ENCODE measurements around the gene LRFN3.
"Not testable (repeated sequence)": the region's sequence is repeated elsewhere in the genome, so short reads cannot be mapped to it uniquely, and the experiment has no call there.

Gene LRFN3, protein sequence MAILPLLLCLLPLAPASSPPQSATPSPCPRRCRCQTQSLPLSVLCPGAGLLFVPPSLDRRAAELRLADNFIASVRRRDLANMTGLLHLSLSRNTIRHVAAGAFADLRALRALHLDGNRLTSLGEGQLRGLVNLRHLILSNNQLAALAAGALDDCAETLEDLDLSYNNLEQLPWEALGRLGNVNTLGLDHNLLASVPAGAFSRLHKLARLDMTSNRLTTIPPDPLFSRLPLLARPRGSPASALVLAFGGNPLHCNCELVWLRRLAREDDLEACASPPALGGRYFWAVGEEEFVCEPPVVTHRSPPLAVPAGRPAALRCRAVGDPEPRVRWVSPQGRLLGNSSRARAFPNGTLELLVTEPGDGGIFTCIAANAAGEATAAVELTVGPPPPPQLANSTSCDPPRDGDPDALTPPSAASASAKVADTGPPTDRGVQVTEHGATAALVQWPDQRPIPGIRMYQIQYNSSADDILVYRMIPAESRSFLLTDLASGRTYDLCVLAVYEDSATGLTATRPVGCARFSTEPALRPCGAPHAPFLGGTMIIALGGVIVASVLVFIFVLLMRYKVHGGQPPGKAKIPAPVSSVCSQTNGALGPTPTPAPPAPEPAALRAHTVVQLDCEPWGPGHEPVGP

DNA sequence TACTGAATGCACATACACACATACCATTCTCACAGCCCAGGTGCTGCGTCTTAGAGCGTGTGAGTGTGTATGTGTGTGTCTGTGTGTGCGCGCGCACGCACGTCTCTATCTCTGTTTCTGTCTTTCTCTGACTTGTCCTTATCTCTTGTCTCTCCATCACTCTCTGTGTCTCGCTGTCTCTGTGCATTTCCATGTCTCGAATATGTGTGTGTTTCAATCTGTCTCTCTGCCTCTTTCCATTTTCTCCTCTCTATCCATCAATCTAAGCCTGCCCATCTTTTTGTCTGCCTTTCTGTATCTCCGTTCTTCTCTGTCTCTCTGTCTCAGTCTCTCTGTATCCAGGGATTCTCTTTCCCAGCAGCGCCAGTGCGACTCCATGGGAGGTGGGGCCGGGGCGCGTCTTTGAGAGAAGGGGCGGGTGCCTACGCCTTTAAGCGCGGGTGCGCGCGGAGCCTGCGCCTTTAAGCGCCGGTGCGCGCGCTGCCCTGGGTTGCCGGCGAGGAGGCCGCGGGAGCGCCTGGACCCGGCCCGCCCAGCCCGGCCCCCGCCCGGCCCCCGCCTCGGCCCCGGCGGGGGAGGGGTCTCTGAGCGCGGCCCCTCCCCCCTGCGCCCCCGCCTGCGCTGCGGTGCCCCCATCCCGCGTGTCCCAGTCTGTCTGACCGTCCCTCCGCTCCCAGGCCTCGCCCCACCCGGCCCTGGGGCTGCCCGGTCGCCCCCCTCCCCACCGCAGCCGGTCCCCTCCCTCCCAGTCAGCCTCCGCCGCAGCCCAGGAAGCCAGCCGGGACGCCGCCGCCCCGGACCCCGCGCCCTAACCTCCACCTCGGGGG lies at the start of gene LRFN3:
Gene LRFN3, plus strand, starts transcription at position 464 of the 827 bp plus-strand sequence. CDS start 3,052 bp downstream, outside the sequence.
- peak; percentile 8 for ATAC-seq
- peak; percentile 67 for DNase-seq

DNA sequence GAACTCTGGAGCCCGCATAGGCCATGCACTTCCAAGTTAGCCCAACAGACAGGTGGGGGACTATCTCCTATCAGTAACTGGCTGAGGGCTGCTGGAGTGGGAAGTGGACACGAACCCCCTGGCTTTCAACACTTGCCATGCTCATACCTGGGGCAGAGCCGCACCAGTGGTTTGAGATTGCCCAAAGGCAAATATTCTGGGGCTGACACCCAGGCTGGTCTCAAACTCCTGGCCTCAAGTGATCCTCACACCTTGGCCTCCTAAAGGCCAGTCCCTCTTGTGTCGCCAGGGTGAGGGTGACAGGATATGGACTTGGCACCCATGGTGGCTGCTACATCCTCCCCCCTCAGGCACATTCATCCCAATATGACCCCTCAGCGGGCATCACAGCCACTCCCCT lies 49.0 kb upstream of the LRFN3 start:
- no peak for ATAC-seq
- DNase-seq, result no peak

DNA sequence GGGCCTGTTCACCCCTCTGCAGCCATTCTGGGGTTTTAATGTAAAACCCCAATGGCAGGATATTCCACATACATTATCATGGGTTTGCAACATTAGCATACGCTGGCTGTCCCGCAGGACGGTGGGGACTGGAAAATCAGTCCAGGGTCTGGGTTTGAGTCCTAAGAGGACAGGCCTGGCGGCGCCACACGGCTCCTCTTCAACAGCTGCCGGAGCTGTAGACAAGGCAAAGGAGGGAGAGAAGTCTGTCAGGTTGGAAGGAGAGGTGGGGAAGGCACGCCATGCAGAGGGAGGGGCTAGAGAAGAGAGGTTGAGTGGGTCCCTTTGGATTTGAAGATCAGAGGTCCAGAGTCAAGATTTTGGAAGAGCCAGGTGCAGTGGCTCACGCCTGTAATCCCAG lies 47.8 kb upstream of the LRFN3 start:
- ATAC-seq, result no peak
- no peak for DNase-seq

DNA sequence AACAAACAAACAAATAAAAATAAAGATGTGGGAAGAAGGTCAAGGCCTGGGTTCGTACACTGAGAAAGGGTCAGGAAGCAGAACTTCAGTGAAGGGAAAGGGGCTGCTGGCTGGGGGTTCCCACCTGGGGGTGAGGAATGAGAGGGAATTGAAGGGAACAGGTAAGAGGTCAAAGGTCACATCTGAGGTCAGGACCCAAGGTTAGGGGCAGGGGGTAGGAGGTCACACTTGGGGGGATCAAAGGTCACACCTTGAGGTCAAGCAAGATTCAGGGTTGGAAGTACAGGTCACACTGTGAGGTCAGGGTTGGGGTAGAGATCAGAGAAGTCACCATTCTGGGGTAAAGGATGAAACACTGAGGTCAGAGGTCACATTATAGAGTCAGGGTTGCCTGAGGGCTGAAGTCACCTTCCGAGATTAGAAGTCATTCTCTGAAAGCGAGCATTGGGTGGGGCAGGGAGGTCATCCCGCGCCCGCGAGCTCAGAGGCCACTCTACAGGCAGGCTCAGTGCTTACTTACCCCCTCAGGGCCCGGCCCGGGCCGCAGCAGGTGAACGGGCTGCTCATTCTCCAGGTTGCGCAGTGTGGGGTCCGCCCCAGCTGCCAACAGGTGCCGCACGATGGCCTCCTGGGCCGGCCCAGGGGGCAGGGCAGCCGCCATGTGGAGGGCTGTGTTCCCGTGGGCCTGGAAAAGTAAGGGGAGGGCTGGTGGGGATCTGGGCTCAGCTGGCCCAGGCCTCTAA lies 46.6 kb upstream of the LRFN3 start:
- ATAC-seq, result no peak

DNA sequence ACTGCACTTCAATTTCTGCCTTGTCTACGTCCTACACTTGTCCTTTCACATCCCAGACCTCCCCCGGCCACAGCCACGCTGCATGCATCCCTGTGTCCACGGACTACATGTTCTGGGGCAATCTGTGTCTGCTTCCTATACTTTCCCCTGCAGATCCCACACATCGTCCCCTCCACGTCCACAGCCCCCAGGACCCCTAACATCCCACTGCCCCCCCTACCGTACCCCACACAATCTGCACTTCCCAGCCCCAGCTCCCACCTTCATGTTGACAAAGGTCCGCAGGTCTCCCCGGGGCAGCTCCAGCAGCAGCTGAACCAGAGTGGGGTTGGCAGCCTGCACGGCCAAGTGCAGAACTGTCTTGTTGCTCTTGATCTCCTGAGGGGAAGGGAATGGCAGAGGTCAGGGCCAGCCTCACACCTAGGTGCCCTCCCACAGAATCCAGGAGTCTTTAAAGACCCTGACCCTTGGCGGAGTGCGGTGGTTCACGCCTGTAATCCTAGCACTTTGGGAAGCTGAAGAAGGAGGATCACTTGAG lies 46.0 kb upstream of the LRFN3 start:
- DNase-seq, result no peak

More for the DNA sequence above, 46.6 kb upstream of the LRFN3 start:
- DNase-seq, result no peak

DNA sequence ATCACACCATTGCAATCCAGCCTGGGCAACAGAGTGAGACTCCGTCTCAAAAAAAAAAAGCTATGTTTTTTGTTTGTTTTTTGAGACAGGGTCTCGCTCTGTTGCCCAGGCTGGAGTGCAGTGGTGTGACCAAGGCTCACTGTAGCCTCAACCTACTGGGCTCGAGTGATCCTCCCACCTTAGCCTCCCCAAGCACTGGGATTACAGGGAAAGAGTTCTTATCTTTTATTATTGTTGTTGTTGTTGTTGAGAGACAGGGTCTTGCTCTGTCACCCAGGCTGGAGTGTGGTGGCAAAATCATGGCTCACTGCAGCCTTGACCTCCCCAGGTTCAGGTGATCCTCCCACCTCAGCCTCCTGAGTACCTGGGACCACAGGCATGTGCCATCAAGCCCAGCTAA lies 44.4 kb upstream of the LRFN3 start:
- not testable (repeated sequence) for ATAC-seq, DNase-seq

More for the DNA sequence above, 46.0 kb upstream of the LRFN3 start:
- ATAC-seq, result no peak

DNA sequence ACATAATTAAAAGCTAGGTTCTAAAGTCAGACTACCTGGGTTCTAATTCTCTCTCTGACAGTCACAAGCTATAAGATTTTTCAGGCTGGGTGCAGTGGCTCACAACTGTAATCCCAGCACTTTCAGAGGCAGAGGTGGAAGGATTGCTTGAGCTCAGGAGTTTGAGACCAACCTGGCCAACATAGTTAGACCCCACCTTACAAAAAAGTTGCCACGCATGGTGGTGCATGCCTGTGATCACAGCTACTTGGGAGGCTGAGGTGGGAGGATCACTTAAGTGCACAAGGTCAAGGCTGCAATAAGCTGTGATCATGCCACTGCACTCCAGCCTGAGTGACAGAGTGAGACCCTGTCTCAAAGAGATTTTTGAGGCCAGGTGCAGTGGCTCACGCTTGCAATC lies 41.8 kb upstream of the LRFN3 start:
- no peak for DNase-seq
- ATAC-seq, result no peak

DNA sequence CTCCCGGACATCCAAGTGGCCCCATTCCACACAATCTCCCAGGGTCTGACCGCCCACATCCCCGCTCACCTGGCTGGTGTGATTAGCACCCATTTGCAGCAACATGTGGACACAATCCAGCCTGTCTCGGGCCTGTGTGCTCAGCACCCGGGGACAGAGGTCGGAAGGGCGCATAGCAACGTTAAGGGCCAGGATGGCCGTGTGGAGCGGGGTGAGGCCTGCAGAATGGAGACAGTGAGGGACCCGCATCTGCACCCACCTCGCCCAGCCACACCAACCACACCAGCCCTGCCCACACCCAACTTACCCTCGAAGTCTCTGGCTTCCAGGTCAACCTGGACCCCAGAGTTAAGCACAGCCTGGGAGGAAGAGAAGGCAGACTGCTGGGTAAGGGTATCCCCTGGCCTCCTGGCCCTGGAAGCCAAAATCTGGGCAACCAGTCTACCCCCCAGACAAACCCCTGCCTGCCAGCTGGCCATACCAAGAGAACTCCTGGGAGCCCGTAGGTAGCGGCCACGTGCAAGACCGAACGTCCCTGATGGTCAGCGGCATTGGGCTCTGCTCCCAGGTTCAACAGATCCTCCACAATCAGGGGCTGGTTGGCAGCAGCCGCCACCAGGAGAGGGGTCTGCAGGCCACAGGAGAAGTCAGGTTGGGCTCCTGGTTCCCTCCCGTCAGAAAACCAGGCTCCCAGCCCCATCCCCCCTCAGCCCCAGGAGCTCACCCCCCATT lies 40.1 kb upstream of the LRFN3 start:
- no peak for DNase-seq
- no peak for ATAC-seq

DNA sequence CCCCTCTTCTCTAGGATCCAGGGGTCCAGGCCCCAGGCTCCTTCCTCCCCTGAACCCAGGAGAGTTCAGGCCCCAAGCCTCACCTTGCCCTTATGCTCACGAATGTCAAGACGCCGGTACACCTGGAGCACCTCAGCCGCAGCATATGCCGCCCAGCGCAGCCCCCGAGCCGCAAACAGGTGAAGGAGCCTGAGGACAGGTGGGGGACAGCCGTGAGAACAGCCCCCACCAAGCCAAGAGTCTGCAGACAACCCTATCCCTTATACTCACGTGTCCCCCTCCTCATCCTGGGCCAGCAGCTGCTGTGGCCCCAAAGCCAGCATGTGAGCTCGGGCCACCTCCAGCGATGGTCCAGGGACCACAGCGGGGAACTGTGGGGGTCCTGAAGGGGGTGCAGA lies 39.5 kb upstream of the LRFN3 start:
- ATAC-seq, result no peak
- no peak for DNase-seq

DNA sequence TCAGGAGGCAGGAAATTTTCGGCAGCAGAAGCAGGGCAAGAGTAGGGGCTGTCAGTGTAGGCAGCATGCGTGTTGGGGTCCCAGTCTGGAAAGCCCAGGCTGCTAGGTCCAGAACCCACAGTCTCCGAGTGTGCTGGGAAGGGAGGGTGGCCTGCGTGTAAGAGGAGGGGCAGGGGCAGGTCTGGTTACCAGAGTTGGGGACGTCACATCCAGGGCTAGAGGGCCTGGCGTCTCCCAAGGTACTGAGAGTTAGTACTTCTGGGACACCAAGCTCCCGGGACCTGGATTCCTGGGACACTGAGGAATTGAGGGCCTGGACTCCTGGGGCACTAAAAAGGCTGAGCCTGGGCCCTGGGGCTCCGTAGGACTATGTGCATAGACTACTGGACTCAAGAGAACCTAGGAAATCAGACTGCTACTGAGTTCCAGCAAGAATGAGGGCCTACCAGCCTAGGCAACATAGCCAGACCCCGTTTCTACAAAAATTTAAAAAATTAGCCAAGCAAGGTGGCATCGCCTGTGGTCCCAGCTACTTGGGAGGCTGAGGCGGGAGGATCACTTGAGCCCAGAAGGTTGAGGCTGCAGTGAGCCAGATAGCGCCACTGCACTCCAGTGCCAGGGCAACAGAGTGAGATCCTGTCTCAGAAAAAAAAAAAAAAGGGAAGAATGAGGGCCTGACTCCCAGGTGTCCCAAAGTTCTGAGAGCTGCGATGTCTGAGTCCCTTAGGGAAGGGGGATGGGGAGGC lies 38.3 kb upstream of the LRFN3 start:
- no peak for DNase-seq

DNA sequence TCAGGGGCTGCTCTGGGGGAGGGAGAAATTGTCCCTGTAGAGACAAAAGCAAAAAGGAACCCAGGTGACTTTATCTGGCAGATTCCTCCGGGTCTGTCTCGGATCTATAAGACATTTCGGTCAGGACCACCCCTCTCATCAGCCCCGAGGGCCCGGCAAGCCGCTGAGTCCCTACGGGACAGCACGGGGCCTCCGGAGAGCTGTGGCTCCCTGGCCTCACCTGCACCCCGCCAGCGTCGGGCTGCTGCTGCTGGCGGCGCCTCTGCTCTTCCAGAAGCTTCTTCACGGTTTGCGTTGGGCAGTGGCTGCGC lies 37.7 kb upstream of the LRFN3 start:
- DNase-seq (no peak), ATAC-seq (no peak)

More for the DNA sequence above, 38.3 kb upstream of the LRFN3 start:
- ATAC-seq, result no peak

DNA sequence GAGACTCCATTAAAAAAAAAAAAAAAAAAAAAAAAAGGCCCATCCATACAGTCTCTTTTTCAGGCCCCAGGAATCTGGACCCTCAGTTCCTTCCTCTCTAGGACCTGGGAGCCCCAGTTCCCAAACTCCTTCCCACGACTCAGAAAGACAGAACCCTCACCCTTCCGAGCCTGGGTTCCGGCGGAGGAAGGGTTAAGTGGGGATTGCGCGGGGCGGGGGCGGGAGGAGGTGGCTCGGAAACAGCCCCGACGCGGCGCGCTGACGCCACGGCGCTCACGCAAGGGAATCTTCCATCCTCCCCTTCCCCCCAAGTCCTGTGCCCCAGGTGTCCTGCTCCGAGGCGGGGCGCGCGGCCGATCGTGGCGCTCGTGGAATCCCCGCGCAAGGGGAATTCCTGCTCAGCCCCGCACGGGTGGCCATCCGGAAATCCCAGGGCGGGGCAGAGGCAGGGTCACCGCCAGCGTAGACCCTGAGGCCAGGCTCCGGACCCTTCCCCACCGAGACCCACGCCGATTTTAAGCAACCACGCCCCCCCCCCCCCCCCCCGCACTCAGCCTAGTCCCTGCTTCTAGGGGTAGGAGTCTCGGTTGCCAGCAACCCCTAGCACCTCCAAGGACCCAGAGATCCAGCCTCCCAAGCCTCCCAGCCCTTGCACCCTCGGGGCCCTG lies 36.5 kb upstream of the LRFN3 start:
- ATAC-seq (peak; percentile 53), DNase-seq (peak; percentile 92)

DNA sequence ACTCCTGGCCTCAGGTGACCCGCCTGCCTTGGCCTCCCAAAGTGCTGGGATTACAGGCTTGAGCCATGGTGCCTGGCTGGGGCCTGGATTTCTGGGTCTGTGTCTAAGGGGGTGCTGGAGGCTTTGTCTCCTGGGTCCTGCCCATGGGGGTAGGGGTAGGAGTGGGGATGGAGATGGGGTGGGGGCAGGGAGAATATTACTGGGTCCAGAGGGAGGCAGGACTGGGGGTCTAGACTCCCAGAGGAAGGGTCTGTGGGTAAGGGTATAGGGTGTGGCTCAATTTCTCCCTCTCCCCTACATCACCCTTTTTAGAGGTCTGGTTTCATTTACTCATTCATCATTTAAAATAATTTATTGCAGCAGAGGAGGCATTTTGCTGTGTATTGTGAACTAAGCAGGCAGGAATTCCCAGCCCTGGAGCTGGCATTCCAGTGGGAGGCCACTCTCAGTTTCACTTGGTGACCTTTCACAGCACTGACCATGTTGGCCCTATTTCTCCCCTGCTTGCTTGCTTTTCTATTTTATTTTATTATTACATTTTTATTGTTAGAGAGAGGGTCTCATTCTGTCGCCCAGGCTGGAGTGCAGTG lies 35.0 kb upstream of the LRFN3 start:
- no peak for ATAC-seq
- no peak for DNase-seq

DNA sequence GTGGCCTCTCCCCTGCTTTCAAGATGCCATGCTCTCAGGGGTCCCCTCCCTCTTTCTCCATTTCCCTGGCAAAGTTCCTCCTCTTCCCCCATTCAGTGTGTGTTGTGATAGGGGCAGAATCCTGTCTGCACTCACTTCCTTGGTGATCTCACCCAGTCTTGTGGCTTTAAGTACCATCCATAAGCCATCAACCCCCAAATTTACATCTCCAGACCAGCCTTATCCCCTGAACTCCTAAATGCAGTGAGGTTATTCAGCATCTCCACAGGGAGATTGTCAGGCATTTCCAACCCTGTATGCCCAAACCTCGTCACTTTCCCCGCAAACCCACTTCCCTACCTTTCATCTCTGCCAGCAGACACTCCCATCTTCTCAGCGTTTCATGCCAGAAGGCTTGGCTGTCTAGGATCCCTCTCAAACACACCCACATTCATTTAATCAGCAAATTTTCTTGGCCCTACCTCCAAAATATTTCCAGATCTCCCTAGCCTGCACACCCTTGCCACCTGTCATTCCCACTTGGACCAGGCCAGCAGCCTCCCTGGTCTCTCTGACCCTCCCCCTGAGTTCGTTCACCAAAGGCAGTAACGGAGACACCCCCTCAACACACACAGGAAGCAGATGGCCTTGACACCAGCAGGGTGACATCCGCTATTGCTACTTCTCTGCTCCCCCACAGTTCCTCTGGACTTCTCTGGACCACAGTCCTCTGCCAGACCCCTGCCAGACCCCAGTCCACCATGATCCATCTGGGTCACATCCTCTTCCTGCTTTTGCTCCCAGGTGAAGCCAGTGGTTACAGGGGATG lies 34.1 kb upstream of the LRFN3 start, which contains the start of gene HCST:
Gene HCST, plus strand, starts transcription at position 676 of the 808 bp plus-strand sequence. Its CDS starts 65 bp downstream, at position 741.
- DNase-seq (peak; percentile 60), ATAC-seq (peak; percentile 10)

DNA sequence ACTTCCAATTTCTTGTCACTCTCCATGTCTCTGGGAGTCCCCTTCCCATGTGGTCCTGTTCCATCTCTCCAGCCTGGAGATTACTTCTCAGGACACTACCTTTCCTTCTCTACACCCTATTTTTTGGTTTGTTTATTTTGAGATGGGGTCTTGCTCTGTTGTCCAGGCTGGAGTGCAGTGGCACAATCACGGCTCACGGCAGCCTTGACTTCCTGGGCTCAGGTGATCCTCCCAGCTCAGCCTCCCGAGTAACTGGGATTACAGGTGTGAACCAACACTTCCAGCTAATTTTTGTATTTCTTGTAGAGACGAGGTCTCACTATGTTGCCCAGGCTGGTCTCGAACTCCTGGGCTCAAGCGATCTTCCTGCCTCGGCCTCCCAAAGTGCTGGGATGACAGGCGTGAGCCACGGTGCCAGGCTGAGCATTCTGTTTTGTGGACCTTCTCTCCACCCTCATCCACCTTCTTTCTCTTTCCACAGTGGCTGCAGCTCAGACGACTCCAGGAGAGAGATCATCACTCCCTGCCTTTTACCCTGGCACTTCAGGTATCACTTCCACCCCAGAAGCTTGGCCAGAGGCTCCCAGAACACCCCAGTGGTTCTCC lies 33.2 kb upstream of the LRFN3 start:
- DNase-seq (no peak), ATAC-seq (no peak)

DNA sequence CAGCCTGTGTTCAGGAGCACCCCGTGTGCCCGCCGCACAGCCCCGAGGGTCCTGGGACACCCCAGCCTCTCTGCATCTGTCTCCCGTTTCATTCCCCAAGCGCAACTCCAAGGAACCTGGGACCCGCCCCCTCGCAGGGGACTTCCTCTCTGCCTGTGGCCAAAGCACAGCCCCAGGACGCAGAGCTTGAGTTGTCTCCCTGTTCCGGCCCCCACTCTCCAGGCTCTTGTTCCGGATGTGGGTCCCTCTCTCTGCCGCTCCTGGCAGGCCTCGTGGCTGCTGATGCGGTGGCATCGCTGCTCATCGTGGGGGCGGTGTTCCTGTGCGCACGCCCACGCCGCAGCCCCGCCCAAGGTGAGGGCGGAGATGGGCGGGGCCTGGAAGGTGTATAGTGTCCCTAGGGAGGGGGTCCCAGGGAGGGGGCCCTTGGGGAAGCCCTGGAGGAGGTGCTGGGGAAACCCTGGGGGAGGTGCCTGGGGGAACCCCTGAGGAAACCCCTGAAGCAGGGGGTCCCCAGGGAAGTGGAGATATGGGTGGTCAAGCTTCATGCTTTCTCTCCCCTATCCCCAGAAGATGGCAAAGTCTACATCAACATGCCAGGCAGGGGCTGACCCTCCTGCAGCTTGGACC lies 32.5 kb upstream of the LRFN3 start:
- DNase-seq, result peak; percentile 90
- peak; percentile 48 for ATAC-seq

DNA sequence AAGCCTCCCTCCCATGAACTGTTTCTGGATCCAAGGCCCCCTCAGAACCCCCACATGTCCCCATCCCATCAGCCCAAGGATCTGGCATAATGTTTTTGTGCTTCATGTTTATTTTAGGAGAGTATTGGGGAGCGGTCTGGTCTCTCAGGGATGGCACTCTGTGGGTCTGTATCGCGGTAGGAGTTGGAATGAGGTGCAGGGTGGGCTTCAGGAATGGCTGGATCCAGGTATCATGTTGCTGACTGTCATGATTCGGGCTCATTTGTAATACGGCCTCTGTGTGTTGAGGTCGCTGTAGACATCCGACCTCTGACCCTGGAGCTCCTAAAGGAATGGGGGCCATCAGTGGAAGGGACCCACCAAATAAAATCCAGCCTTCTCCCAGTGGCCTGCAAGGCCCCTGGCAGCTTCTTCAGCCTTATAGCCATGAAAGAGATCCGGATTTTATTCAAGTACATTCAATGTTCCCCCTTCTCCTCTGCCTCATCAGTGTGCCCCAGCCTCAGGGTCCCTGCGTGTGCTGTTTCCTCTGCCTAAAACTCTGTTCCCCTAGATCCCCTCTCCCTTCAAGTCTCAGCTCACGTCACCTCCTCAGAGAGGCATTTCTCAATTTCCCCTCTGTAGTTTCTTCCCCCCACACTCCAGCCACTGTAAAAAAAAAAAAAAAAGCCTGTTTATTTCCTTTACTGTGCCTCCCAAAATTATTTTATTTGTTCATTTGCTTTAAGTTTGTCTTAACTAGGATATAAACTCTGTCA lies 31.7 kb upstream of the LRFN3 start:
- ATAC-seq (no peak), DNase-seq (no peak)

All from stimulated activated naive CD8-positive, alpha-beta T cell treated with anti-CD3 and anti-CD28 coated beads, Interleukin-15, Interleukin-2, amounts not matched to agents 100 U/mL and 50 U/mL, for 24 hours (primary cell).